Stimulated activated CD4-positive, alpha-beta T cell treated with anti-CD3 and anti-CD28 coated beads, Interleukin-12 subunit alpha, Interleukin-12 subunit beta, amount 100 ng/mL, for 48 hours (primary cell): Measurements from ENCODE around the gene ZSWIM3.

Experiments
- DNase-seq, 3 donors: peaks; one replicate each; pipeline ENCODE4 v3.0.0-alpha.2; 2020; ENCODE audit warnings: low read depth in 2 of 3, low spot score in 1 of 3

The ZSWIM3 gene

DNA sequence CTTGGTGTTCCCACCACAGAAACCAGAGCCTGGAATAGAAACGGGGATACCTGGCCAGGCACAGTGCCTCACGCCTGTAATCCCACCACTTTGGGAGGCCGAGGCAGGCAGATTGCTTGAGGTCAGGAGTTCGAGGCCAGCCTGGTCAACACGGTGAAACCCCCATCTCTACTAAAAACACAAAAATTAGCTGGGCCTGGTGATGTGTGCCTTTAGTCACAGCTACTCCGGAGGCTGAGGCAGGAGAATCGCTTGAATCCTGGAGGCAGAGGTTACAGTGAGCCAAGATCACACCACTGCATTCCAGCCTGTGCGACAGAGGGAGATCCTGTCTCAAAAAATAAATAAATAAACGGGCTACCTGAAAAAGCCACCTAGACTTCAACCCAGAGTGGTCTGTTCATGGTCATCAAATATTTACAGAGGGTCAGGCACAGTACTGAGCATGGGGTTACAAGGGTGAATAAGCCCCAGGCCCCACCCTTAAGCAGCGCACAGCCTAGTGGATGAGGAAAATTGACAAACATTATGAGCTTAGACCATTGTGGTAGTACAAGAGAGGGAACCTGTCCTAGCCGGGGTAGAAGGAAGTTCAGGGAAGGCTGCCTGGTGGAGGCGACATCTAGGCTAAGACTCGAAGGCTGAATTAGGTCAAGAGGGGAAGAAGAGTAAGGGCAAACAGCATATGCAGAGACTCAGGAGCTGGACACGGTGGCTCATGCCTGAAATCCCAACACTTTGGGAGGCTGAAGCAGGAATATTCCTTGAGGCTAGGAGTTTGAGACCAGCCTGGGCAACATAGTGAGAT is 69.9 kb downstream of the ZSWIM3 start:
- no peak for DNase-seq
